HEK293 (cell line): Measurements from ENCODE around the gene SETD2.

Source experiments
- ZBTB7A ChIP-seq: fragments of 450-650 bp; formaldehyde crosslinking; IDR thresholded peaks from 2 replicates; pipeline ENCODE4 v1.5.1; 2016; ENCODE audit warnings: low read depth, missing biosample characterization, missing genetic modification characterization
- ZNF10 ChIP-seq: fragments of 450-650 bp; formaldehyde crosslinking; IDR thresholded peaks from 2 replicates; pipeline ENCODE4 v1.5.1; 2017; ENCODE audit warnings: missing biosample characterization, missing genetic modification characterization
- ZNF146 ChIP-seq: fragments of 450-650 bp; formaldehyde crosslinking; IDR thresholded peaks from 2 replicates; pipeline ENCODE4 v1.5.1; 2016; ENCODE audit warnings: missing biosample characterization, missing genetic modification characterization
- ZNF2 ChIP-seq: fragments of 450-650 bp; formaldehyde crosslinking; IDR thresholded peaks from 2 replicates; pipeline ENCODE4 v1.5.1; 2016; ENCODE audit warnings: missing biosample characterization, missing genetic modification characterization
- ZNF596 ChIP-seq: fragments of 450-650 bp; IDR thresholded peaks from 2 replicates; pipeline ENCODE4 v1.5.0; 2018; ENCODE audit warnings: missing biosample characterization, mild to moderate bottlenecking, missing genetic modification characterization, moderate library complexity
- ZNF776 ChIP-seq: fragments of 450-650 bp; formaldehyde crosslinking; IDR thresholded peaks from 2 replicates; pipeline ENCODE4 v1.5.0; 2017; ENCODE audit warnings: missing biosample characterization, missing genetic modification characterization, borderline replicate concordance
- TF ChIP-seq, protein P1 (sequence below): fragments of 450-650 bp; formaldehyde crosslinking; IDR thresholded peaks from 2 replicates; pipeline ENCODE4 v1.5.1; 2016; ENCODE audit warnings: missing biosample characterization, missing genetic modification characterization
- TF ChIP-seq, protein P2 (sequence below): fragments of 450-650 bp; formaldehyde crosslinking; IDR thresholded peaks from 2 replicates; pipeline ENCODE4 v1.5.1; 2016; ENCODE audit warnings: missing biosample characterization, missing genetic modification characterization
- TF ChIP-seq, protein P3 (sequence below): fragments of 450-650 bp; formaldehyde crosslinking; IDR thresholded peaks from 2 replicates; pipeline ENCODE4 v1.5.1; 2016; ENCODE audit warnings: missing biosample characterization, missing genetic modification characterization
- TF ChIP-seq, protein P4 (sequence below): fragments of 450-650 bp; formaldehyde crosslinking; IDR thresholded peaks from 2 replicates; pipeline ENCODE4 v1.5.1; 2017; ENCODE audit warnings: missing biosample characterization, missing genetic modification characterization
- TF ChIP-seq, protein P5 (sequence below): fragments of 450-650 bp; formaldehyde crosslinking; IDR thresholded peaks from 2 replicates; pipeline ENCODE4 v1.5.1; 2016; ENCODE audit warnings: missing biosample characterization, missing genetic modification characterization
- TF ChIP-seq, protein P6 (sequence below): fragments of 450-650 bp; formaldehyde crosslinking; IDR thresholded peaks from 2 replicates; pipeline ENCODE4 v1.5.1; 2016; ENCODE audit warnings: missing biosample characterization, missing genetic modification characterization

DNA sequence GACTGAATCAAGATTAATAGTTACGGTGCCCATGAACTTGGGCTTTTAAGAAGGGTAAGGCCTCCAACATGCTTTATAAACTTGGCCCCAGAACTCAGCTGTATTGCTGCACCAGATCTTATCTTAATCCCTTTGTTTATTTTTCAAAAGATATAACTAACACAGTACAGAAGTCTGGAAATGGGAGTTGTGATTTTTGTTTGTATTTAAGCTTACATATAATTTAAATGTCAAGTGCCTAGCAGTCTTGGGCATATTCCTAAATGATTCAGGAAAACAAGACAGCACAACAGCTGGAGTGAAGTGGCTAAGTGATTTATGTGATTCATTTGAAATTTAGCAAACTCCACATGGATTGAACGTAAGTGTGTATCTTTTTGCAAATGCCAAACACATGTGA, 128.3 kb downstream of the SETD2 start:
- TF ChIP-seq, protein P1, sequence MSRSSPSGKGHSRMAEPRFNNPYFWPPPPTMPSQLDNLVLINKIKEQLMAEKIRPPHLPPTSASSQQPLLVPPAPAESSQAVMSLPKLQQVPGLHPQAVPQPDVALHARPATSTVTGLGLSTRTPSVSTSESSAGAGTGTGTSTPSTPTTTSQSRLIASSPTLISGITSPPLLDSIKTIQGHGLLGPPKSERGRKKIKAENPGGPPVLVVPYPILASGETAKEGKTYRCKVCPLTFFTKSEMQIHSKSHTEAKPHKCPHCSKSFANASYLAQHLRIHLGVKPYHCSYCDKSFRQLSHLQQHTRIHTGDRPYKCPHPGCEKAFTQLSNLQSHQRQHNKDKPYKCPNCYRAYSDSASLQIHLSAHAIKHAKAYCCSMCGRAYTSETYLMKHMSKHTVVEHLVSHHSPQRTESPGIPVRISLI: no peak
- TF ChIP-seq, protein P2, sequence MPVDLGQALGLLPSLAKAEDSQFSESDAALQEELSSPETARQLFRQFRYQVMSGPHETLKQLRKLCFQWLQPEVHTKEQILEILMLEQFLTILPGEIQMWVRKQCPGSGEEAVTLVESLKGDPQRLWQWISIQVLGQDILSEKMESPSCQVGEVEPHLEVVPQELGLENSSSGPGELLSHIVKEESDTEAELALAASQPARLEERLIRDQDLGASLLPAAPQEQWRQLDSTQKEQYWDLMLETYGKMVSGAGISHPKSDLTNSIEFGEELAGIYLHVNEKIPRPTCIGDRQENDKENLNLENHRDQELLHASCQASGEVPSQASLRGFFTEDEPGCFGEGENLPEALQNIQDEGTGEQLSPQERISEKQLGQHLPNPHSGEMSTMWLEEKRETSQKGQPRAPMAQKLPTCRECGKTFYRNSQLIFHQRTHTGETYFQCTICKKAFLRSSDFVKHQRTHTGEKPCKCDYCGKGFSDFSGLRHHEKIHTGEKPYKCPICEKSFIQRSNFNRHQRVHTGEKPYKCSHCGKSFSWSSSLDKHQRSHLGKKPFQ (tag by site-specific recombination): no peak
- TF ChIP-seq ZNF2 (tag by site-specific recombination) (no peak), ZBTB7A (tag by site-specific recombination) (no peak), ZNF10 (tag by site-specific recombination) (no peak), ZNF146 (no peak), ZNF776 (tag by site-specific recombination) (no peak), ZNF596 (tag by site-specific recombination) (no peak)
- TF ChIP-seq, protein P3, sequence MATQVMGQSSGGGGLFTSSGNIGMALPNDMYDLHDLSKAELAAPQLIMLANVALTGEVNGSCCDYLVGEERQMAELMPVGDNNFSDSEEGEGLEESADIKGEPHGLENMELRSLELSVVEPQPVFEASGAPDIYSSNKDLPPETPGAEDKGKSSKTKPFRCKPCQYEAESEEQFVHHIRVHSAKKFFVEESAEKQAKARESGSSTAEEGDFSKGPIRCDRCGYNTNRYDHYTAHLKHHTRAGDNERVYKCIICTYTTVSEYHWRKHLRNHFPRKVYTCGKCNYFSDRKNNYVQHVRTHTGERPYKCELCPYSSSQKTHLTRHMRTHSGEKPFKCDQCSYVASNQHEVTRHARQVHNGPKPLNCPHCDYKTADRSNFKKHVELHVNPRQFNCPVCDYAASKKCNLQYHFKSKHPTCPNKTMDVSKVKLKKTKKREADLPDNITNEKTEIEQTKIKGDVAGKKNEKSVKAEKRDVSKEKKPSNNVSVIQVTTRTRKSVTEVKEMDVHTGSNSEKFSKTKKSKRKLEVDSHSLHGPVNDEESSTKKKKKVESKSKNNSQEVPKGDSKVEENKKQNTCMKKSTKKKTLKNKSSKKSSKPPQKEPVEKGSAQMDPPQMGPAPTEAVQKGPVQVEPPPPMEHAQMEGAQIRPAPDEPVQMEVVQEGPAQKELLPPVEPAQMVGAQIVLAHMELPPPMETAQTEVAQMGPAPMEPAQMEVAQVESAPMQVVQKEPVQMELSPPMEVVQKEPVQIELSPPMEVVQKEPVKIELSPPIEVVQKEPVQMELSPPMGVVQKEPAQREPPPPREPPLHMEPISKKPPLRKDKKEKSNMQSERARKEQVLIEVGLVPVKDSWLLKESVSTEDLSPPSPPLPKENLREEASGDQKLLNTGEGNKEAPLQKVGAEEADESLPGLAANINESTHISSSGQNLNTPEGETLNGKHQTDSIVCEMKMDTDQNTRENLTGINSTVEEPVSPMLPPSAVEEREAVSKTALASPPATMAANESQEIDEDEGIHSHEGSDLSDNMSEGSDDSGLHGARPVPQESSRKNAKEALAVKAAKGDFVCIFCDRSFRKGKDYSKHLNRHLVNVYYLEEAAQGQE (tag by site-specific recombination): no peak
- TF ChIP-seq, protein P4, sequence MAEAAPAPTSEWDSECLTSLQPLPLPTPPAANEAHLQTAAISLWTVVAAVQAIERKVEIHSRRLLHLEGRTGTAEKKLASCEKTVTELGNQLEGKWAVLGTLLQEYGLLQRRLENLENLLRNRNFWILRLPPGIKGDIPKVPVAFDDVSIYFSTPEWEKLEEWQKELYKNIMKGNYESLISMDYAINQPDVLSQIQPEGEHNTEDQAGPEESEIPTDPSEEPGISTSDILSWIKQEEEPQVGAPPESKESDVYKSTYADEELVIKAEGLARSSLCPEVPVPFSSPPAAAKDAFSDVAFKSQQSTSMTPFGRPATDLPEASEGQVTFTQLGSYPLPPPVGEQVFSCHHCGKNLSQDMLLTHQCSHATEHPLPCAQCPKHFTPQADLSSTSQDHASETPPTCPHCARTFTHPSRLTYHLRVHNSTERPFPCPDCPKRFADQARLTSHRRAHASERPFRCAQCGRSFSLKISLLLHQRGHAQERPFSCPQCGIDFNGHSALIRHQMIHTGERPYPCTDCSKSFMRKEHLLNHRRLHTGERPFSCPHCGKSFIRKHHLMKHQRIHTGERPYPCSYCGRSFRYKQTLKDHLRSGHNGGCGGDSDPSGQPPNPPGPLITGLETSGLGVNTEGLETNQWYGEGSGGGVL: no peak
- TF ChIP-seq, protein P5, sequence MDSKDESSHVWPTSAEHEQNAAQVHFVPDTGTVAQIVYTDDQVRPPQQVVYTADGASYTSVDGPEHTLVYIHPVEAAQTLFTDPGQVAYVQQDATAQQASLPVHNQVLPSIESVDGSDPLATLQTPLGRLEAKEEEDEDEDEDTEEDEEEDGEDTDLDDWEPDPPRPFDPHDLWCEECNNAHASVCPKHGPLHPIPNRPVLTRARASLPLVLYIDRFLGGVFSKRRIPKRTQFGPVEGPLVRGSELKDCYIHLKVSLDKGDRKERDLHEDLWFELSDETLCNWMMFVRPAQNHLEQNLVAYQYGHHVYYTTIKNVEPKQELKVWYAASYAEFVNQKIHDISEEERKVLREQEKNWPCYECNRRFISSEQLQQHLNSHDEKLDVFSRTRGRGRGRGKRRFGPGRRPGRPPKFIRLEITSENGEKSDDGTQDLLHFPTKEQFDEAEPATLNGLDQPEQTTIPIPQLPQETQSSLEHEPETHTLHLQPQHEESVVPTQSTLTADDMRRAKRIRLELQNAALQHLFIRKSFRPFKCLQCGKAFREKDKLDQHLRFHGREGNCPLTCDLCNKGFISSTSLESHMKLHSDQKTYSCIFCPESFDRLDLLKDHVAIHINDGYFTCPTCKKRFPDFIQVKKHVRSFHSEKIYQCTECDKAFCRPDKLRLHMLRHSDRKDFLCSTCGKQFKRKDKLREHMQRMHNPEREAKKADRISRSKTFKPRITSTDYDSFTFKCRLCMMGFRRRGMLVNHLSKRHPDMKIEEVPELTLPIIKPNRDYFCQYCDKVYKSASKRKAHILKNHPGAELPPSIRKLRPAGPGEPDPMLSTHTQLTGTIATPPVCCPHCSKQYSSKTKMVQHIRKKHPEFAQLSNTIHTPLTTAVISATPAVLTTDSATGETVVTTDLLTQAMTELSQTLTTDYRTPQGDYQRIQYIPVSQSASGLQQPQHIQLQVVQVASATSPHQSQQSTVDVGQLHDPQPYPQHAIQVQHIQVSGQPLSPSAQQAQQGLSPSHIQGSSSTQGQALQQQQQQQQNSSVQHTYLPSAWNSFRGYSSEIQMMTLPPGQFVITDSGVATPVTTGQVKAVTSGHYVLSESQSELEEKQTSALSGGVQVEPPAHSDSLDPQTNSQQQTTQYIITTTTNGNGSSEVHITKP: no peak
- TF ChIP-seq, protein P6, sequence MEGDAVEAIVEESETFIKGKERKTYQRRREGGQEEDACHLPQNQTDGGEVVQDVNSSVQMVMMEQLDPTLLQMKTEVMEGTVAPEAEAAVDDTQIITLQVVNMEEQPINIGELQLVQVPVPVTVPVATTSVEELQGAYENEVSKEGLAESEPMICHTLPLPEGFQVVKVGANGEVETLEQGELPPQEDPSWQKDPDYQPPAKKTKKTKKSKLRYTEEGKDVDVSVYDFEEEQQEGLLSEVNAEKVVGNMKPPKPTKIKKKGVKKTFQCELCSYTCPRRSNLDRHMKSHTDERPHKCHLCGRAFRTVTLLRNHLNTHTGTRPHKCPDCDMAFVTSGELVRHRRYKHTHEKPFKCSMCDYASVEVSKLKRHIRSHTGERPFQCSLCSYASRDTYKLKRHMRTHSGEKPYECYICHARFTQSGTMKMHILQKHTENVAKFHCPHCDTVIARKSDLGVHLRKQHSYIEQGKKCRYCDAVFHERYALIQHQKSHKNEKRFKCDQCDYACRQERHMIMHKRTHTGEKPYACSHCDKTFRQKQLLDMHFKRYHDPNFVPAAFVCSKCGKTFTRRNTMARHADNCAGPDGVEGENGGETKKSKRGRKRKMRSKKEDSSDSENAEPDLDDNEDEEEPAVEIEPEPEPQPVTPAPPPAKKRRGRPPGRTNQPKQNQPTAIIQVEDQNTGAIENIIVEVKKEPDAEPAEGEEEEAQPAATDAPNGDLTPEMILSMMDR (tag by site-specific recombination): no peak
